HFFc6 (cell line): ENCODE results near the gene FAM229B. TPM values are rescaled to one million over a fixed set of nuclear protein-coding genes. Genes with fewer than 3 reads are reported as not detected.

Experiments
- DNase-seq: peaks from one replicate; pipeline ENCODE4 v3.0.0-alpha.2; 2018
- H3K27ac Mint-ChIP-seq: 2 replicates; pipeline ENCODE4 v1.8.0; 2020; ENCODE audit warnings: mild to moderate bottlenecking, mixed read lengths
- H3K27me3 Mint-ChIP-seq: 2 replicates; pipeline ENCODE4 v1.8.0; 2021; ENCODE audit warnings: mild to moderate bottlenecking, moderate library complexity, mixed read lengths; ENCODE audit not compliant: insufficient read depth
- H3K36me3 Mint-ChIP-seq: 2 replicates; pipeline ENCODE4 v1.8.0; 2021; ENCODE audit warnings: low read depth, mixed read lengths
- H3K4me1 Mint-ChIP-seq: 2 replicates; pipeline ENCODE4 v1.8.0; 2020; ENCODE audit warnings: low read depth, mixed read lengths
- H3K4me3 Mint-ChIP-seq: 2 replicates; pipeline ENCODE4 v1.8.0; 2020; ENCODE audit warnings: mild to moderate bottlenecking, moderate library complexity, mixed read lengths
- H3K9me3 Mint-ChIP-seq: 2 replicates; pipeline ENCODE4 v1.8.0; 2020; ENCODE audit warnings: mild to moderate bottlenecking, mixed read lengths
- CTCF ChIP-seq: fragments of 200-600 bp; sonication (generic); IDR thresholded peaks from 2 replicates; pipeline ENCODE4 v1.5.0; 2021; ENCODE audit warnings: antibody characterized with exemption, mild to moderate bottlenecking
- total RNA-seq, 6 experiments: library from RNA; stranded (reverse); fragmentation: NEBNext Ultra II Directional; extraction: Animal tissue kit (Norgen Biotek cat#: 25700); gene quantifications; 2 replicates in 1 of 6; 3 replicates in 5 of 6; pipeline ENCODE4 v1.2.3, GENCODE V29; 2021

Gene FAM229B
- total RNA-seq, 6 experiments from 2014 or later: 30.2 to 36.2 (median 33.7) TPM

- H3K4me3 Mint-ChIP-seq: no peak overlapping the region
- H3K9me3 Mint-ChIP-seq: no peaks in the 10 kb centered on the region
- TF ChIP-seq CTCF: no peak
- H3K36me3 Mint-ChIP-seq: no peaks in the 10 kb centered on the region
- peaks cover 14% of the 10 kb centered on the region for H3K4me1 Mint-ChIP-seq
- no peak overlapping the region for H3K27ac Mint-ChIP-seq
- DNase-seq: no peak
- peaks cover 3% of the 10 kb centered on the region; the same call in 1 of the 2 replicates for H3K27me3 Mint-ChIP-seq
These were observed 29.0 kb upstream of the FAM229B start for GRCh38 chr6:112058243-112059032.

GRCh38 chr6:112061605-112062004, 25.8 kb upstream of the FAM229B start:
- no peak overlapping the region for H3K4me3 Mint-ChIP-seq
- peak; percentile 25 for DNase-seq

GRCh38 chr6:112062966-112063365, 24.4 kb upstream of the FAM229B start:
- H3K9me3 Mint-ChIP-seq: no peaks in the 10 kb centered on the region
- H3K36me3 Mint-ChIP-seq: no peaks in the 10 kb centered on the region
- no peak for DNase-seq
- no peaks in the 10 kb centered on the region for H3K27me3 Mint-ChIP-seq
- no peak for TF ChIP-seq CTCF
- peaks cover 18% of the 10 kb centered on the region for H3K4me1 Mint-ChIP-seq
- no peak overlapping the region for H3K27ac Mint-ChIP-seq
- no peak overlapping the region for H3K4me3 Mint-ChIP-seq

More at GRCh38 chr6:112061605-112062004, 25.8 kb upstream of the FAM229B start:
- Mint-ChIP-seq H3K9me3 (no peaks in the 10 kb centered on the region), H3K27ac (no peak overlapping the region), H3K4me1 (peaks cover 18% of the 10 kb centered on the region), H3K27me3 (no peaks in the 10 kb centered on the region), H3K36me3 (no peaks in the 10 kb centered on the region)
- no peak for TF ChIP-seq CTCF

GRCh38 chr6:112065426-112065986, 21.9 kb upstream of the FAM229B start:
- no peaks in the 10 kb centered on the region for H3K36me3 Mint-ChIP-seq
- no peak overlapping the region for H3K27ac Mint-ChIP-seq
- no peak overlapping the region for H3K4me3 Mint-ChIP-seq
- peaks cover 18% of the 10 kb centered on the region for H3K4me1 Mint-ChIP-seq
- no peak for TF ChIP-seq CTCF
- no peaks in the 10 kb centered on the region for H3K27me3 Mint-ChIP-seq
- DNase-seq: no peak
- no peaks in the 10 kb centered on the region for H3K9me3 Mint-ChIP-seq

- Mint-ChIP-seq H3K9me3 (no peaks in the 10 kb centered on the region), H3K36me3 (peaks cover 2% of the 10 kb centered on the region; the same call in 1 of the 2 replicates), H3K4me3 (no peak overlapping the region), H3K27ac (no peak overlapping the region), H3K27me3 (no peaks in the 10 kb centered on the region), H3K4me1 (peaks cover 16% of the 10 kb centered on the region)
- no peak for TF ChIP-seq CTCF
- no peak for DNase-seq
These were observed 20.8 kb upstream of the FAM229B start for GRCh38 chr6:112066606-112067005.
